GM12864 (cell line): ENCODE data around the gene CACNA2D3.

Source experiments
- DNase-seq: peaks from one replicate; pipeline ENCODE4 v3.0.0-alpha.2; 2011; ENCODE audit warnings: low read depth
- H3K4me3 ChIP-seq: 2 replicates; pipeline ENCODE4 v1.5.1; 2011; ENCODE audit warnings: mild to moderate bottlenecking, low read depth, low read length, control low read depth
- TF ChIP-seq, protein P1 (sequence below): IDR thresholded peaks from 2 replicates; pipeline ENCODE4 v1.5.1; 2011; ENCODE audit warnings: low read depth, mild to moderate bottlenecking, moderate library complexity, low read length, control low read depth, inconsistent platforms; ENCODE audit errors: missing control alignments

CACNA2D3 gene

DNA sequence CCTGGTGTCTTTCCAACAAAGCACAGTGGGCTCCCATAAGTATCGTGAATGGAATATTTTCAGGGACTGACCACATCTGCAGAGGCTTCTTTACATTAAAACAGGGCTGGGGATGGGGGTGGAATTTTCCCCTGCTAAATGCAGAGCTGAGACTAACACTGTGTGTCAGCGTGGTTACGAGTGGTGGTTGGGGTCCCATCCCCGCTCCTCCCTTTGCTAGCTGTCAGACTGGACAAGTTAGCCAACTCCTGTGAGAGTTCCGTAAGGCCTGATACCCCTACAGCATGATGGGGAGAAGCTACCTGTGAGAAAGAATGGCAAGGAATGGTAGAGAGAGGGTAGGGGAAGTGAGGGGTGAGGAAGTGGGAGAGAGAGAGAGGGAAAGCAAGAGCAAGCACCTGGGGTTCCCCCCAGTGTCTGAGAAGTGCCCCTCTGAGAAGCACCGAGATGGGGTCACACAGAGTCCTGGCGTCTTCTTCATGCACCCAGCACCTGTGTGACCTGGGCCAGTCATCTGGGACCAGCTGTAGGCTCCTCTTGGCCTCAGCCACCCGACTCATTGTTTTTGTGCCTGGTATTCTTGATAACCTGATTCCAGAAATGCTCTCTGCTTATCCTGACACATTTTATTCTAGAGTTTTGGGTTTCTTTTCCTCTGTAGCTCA, 395.8 kb downstream of the CACNA2D3 start:
- TF ChIP-seq, protein P1, sequence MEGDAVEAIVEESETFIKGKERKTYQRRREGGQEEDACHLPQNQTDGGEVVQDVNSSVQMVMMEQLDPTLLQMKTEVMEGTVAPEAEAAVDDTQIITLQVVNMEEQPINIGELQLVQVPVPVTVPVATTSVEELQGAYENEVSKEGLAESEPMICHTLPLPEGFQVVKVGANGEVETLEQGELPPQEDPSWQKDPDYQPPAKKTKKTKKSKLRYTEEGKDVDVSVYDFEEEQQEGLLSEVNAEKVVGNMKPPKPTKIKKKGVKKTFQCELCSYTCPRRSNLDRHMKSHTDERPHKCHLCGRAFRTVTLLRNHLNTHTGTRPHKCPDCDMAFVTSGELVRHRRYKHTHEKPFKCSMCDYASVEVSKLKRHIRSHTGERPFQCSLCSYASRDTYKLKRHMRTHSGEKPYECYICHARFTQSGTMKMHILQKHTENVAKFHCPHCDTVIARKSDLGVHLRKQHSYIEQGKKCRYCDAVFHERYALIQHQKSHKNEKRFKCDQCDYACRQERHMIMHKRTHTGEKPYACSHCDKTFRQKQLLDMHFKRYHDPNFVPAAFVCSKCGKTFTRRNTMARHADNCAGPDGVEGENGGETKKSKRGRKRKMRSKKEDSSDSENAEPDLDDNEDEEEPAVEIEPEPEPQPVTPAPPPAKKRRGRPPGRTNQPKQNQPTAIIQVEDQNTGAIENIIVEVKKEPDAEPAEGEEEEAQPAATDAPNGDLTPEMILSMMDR, result no peak
- no peak overlapping the region for H3K4me3 ChIP-seq
- DNase-seq, result no peak

DNA sequence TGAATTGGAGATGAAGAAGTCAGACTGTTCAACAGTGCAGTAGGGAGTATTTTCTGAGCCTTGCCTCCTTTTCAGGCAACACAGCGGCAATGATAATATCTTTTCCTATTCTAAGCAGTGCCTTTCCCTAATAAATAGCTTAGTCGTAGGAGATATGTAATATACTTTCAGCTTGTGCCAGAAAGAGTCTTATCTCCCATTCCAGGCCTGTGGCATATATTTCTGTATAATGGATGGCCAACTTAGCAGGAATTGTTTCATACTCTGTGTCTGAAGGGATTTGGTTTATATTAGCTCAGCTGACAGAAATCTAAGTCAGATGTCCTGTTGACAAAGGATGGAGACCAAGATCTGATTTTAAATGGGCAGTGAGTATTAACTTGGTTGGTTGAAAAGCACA, 397.1 kb downstream of the CACNA2D3 start:
- DNase-seq, result no peak
- no peak overlapping the region for H3K4me3 ChIP-seq
- TF ChIP-seq, protein P1, result no peak

DNA sequence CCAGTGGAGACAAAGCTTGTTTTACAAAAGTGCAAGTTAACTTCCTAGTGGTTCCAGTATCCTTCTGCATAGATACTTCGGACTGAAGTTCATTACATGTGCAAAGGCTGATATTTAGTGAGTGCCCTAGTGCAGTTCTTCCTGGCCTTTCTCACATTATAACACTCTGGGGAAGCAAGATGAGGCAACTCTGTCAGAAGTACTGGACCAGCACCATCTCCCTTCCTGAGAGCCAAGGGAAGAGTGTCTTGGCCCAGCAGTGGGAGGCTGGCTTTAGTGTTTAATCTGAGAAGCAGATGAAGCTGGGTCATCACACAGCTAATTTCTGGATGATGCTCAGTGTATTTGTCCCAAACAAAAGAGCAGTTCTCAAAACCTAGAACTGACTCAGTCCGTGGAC, 397.7 kb downstream of the CACNA2D3 start:
- no peak overlapping the region for H3K4me3 ChIP-seq
- TF ChIP-seq, protein P1, result no peak
- no peak for DNase-seq

DNA sequence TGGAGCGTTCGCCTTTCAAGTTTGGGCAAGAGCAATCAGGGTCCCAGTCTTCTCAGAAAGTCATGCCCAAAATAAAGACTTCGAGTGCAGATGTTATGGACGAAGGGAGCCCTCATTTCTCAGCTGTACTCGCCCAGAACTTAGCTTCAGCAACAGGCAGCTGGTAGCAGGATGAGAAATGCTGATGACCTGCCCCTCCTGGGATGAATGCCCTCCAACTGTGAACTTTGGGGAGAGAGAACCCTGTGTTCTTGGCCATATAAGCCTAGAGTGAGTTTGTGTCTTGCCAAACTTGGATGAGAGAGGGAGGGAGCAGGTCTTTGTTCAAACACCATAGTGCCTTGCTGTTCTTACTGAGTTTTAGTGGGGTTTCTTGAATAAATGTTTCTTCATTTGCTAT, 405.2 kb downstream of the CACNA2D3 start:
- no peak for DNase-seq
- TF ChIP-seq, protein P1, result no peak
- H3K4me3 ChIP-seq, result no peak overlapping the region

DNA sequence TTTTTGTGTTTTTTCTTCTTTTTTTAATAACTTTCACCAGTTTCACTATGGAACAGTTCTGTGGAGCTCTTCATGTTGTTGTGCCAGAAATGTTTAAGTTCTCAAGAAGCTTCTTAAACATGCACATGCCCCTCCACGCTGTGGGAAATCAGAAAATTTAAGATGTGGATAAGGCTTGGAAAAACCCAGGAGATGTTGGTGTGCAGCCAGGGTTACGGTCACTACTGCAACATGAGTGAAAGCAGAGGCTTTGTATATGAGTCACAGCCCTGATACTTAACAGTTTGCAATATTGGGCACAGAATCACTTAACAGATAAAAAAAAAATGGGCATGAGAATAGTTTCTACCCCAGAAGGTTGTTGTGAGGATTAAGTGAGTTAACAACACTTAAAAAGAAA, 405.6 kb downstream of the CACNA2D3 start:
- DNase-seq, result no peak
- TF ChIP-seq, protein P1, result no peak
- H3K4me3 ChIP-seq, result no peak overlapping the region

DNA sequence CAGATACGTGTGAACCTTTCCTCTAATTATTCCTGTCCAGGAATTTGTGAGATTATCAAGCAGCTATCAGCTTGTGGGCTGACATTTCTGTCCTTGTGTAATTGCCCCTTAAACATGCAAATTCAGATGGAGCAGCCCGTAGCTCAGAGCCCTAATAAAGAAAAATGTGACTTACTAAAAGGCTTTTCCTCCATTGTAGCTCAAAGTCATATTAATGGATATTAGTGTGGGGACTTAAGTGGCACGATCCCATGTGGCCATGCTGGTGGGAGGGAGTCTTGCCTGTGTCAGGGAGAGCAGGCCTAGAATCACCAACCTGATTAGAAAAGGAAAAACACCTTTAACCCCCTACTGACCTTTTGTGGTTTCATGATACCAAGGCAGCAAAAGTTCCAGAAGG, 406.3 kb downstream of the CACNA2D3 start:
- no peak for DNase-seq
- TF ChIP-seq, protein P1, result no peak
- no peak overlapping the region for H3K4me3 ChIP-seq

DNA sequence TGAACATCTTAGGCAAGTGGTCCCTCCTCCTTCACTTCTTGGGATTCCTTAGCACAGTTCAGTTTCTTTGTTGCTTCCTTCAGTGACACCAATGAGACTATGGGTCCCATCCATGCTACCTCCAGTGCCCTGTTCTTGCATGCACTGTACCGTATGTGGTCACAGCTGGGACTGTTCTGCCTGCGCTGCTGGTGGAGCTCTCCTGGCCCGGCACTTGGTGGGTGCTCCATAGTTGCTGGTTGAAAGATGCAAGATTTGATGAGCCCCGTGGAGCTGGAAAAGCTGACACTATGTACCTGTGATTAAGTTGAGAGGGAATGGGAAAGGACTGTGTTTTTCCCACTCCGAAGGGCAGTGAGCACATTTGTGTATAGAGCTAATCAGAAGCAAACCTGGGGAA, 407.7 kb downstream of the CACNA2D3 start:
- no peak for DNase-seq
- TF ChIP-seq, protein P1, result no peak
- no peak overlapping the region for H3K4me3 ChIP-seq
